GM21367 (cell line): ENCODE measurements around the gene OPN3.

Experiments
- ATAC-seq: cut with Tn5 transposase; IDR thresholded peaks from one replicate; pipeline ENCODE4 v1.9.1; 2021; ENCODE audit not compliant: unreplicated experiment

Gene OPN3

DNA sequence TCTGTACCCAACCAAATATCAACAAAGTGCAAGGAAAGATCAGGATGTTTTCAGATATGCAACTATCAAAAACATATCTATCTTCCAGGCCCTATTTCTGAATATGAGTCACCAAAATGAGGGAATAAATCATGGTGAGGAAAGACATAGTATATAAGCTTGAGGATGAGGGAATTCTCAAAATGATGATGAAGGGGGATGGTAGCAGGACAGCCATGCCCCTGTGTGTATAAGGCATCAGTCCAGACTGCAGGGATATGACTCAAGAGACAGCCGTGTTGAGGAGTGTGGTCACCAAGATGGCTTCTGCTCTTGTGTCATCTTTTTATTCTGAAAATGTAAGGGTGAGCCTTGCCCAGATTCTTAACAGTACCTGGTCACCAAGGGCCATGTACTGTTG lies 7.5 kb upstream of the OPN3 start:
- no peak for ATAC-seq

DNA sequence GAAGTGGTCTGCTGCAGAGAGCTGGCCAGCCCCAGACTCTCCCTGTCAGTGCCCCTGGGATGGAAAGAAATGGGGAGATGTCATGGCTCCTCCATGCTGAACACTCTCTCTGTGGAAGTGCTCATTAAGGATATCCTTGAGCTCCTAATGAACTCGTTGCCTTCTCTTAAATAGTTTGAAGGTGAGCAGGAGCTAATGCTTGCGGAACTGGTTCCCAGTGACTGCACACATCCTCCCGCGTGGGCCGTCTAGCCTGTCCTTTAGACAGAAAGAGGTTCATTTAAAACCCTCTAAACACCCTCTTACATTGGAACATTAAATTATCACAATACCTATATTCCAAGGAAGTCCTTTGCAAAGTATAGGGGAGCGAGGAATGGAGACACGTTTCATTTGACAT lies 6.0 kb upstream of the OPN3 start:
- no peak for ATAC-seq

DNA sequence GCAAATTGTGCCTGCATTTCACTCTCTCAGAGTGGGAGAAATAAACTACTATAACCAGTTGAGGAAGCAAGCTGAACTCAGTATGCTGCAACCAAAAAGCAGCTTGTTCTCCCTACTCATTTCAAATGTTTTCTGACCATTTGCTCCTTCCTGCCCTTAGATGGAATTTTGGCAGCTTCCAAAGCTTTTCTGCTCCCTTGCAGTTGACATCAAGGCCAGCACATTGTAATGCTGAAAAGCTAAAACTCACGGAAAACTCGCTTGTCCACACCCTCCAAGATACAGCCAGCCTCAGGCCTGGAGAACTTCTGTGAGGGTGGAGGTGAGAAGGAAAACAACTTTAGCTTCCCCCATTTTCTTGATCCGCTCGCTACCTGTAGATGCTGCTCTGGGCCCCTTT lies 5.0 kb upstream of the OPN3 start:
- ATAC-seq = no peak

DNA sequence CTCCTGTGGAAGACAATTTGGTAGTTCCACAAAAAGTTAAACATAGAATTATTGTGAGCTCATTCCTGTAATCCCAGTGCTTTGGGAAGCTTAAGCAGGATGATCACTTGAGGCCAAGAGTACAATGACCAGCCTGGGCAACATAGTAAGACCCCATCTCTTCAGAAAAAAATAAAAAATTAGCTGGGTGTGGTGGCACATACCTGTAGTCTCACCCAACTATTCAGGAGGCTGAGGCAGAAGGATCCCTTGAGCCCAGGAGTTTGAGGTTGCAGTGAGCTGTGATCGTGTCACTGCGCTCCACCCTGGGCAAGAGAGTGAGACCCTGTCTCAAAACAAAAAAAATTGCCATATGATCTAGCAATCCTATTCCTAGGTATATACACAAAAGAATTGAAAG lies 4.1 kb upstream of the OPN3 start:
- no peak for ATAC-seq

DNA sequence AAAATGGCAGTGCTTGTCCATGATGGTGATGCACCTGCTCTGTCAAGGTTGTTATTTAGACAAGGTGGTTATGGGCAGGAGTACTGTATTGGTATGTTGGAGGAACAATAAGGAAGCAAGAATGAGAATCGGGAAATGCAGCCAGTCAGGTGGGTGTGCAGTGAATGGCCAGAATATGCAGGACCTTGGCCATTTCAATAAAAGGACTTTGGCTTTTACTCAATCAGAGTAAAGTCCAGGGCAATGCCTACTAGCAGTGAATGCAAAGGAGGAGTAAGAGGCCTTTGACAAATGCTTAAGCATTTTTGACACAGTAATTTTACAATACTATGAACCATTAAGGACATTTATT lies 2.4 kb upstream of the OPN3 start:
- ATAC-seq = no peak

DNA sequence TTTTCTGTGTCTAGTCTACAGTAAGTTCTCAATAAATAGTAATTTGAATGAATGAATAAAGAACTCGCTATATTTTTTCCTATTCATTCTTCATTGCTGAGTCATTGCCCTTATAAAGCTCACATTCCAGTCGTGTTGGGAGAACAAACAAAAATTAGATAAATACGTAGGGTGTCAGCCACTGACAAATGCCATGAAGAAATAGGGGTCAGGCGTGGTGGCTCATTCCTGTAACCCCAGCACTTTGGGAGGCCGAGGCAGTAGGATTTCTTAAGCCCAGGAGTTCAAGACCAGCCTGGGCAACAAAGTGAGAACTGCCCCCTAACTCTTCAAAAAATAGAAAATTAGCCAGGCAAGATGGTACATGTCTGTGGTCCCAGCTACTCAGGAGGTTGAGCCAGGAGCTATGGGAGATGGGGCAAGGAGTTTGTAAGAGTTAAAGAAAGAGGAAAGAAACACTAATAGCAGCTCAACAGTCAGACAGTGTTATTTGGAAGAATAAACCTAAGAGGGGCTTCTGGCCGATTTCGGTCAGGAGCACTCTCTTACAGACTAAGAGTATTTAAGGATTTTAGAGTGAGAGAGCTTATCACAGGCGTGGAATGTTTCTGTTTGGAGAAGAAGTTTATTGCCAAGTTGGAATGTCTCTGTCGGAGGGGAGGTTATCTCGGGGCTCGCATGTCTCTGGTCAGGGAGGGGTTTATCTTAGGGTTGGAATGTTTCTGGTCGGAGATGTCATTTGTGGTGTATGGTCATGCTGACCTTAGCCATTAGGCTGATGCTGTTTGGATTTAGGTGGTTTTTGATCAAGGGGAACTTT lies 1.8 kb upstream of the OPN3 start:
- ATAC-seq = no peak

DNA sequence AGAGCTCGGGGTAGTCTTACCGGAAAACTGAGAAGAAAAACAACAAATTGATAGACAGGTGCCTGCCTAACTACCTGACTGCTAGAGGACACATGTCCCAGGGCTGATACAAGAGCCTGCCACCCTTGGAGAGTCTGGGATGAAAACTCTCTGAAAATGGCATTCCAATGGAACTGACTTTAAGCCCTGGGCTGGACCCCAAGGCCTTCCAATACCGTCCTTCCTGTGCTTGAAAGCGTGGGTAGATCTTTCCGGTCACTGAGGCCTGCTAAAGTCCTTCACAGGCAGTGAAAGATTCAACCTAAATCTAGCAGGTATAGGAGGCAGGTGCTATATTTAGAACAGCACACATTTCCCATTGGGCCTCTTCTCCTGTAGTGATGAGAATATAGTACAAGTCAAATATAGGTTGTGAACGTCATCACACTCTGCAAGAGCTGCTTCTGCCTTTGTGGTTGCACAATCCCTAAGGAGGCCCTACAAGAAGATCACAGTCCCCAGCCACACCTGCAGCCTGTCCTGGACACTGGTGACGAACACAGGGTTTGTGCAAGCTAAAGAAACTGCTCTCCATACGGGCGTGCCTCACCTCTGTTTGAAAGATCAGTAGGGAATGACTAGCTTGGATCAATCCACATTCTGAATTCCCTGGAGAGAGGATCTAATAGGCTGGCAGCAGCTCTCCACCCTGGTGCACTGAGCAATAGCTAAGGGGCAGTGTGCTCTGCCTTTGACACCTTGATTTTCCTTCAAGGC lies 876 bp upstream of the OPN3 start:
- no peak for ATAC-seq

DNA sequence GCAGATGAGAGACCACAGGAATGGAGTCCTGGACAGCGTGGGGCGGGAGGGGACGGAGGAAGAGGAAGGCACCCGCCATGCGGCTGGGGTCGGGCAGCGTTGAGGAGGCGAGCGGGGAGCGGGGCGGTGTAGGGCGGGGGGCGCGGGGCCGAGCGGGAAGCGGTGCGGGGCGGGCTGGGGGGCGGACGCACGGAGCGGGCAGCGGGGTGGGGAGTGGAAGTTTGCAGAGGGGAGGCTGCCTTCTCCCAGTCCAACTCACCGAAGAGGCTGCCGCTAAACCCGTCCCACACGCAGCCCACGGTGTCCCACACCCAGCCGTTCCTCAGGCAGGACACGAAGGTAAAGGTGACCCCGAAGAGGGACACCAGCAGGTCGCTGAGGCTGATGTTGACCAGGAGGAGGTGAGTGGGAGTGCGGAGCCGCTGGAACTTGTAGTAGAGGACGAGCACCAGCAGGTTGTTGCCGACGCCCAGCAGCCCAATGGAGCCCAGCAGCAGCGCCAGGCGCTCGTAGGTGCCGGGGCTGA lies 483 bp downstream of the OPN3 start:
- ATAC-seq = peak; percentile 42

DNA sequence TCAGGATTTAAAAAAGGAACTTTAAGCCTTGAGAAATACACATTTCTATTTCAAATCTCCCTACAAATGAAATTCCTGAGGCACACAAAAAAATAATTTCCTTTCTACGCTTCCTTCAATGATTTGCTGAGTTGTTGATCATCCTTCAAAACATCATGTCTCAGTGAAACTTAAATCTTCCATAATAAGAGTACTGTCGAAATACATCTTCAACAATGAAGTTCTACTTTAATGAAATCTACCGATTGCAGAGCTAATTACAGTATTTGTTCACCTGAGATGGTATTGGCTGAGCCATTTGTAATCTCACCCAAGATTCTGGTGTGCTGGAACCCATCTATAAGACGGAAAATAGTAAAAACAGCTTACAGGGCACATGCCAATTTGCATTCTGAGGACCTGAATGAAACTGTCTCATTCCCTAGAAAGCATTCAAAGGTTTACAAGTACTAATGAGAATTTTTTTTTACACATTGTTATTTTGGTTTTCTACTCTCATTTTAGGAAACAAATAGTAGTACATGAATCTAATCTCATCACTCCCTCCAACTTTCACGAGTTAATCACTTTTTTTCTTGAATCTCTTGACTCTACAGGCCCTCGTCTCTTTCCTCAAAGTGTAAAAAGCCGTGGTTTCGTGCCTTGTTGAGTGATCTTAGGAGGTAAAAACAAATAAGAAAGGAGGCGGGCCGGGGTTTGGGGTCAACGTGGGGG lies 1.1 kb downstream of the OPN3 start:
- ATAC-seq = peak; percentile 18

DNA sequence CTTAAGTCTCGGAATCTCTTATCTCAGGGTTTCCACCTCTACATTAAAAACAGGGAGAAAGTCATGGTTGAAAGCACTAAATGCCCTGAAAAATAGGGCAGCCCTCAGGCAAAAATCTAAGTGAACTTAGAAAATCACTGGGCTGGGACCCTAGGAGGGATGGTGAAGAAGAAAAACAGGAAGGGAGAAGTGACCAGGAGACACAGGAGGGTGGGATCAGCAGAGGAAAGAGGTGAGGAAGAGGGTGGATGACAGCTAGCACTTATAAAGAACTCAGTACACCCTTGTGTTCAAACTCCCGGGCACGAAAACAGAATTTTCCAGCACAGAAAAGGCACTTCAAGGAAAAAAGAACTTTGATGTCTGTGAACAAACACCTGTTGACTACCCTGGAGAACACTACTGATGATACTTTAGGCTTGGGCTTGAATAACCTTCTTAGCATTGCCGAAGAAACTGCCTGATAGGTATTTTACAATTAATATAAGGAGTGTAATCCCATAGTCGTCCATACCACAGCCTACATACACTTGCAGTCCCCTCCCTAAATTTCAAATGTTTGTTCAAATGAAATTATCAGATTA lies 2.0 kb downstream of the OPN3 start:
- ATAC-seq = no peak

DNA sequence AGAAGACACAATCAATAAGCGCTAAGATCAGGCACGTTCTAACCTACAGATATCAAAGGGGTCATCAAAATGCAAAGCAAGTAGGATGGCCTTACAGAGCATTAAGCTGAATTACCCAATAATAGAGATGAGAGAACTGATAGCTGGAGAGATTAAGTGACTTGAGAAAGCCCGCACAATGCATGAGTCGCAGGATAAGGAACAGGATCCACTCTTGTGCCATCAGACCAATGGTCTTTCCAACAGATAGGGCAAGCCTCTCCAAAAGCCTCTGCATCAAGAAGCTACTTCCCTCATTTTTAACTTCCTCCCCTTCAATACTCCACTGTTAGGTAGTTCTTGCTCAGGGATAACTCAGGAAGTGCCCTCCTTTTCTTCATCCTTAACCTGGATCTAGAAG lies 2.6 kb downstream of the OPN3 start:
- no peak for ATAC-seq

DNA sequence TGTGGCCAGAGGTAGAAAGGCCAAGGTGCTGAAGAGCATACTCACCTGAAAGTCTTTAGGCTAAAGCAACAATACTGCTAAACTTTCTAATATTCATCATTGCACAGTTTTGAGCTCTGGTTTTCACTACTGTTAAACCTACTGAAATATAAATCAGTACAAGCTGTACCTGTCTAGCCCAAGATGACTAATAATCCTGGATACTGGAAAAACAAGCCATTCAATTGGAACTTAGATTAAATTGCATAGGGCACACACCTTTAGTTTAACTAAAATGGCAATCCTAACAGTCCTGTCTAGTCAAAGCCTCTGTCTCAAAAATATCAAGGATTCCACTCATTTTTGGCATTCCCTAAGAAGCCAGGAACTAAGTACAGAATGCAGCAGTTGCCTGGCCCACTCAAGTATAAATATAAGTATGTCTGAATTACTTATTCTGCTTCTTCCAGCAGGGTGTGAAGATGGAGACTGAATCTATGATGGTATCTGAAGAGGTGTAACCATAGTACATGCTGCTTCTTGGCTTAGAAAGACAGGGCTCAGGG lies 3.1 kb downstream of the OPN3 start:
- no peak for ATAC-seq

DNA sequence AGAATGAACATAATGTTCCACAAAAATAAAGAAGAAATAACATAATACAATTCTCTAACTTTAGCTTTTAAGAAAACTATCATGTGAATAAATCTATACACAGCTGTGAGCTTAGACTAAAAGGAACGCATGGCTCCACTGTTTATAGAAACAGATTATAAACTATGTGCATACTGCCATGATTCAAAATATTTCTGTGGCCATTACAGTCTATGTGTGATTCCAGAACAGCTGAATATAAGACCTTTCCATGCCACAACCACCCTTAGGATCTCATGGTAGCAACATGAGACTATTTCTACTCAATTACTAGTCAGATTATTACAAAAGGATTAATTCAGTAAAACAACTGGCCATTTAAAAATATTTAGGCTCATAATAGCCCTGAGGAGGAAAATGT lies 3.9 kb downstream of the OPN3 start:
- no peak for ATAC-seq

DNA sequence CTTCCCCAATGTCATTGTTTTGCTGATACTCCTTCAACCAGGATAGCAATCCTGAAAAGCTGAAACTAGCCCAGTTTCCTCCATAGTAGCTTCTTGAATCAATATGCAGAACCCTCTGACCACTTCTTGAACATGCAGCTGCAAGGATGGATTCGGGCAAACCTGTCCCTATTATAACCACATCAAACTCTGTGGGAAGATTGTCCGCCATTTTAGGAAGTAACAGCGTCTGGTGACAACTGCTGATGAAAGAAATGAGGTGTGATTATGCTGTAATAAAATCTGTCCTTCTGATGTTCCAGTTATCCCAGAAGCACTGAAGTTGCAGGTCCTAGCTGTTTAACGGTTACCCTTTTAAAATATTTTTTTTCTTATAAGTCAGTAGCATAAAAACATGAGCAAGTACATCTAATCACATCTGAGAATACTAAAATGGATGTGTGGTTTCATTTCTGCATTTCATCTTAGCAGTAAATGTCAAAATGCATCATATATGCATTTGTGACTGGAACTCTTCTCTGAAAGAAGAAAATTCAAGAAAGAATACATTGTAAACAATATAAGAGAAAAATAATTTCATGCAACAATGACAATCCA lies 4.5 kb downstream of the OPN3 start:
- no peak for ATAC-seq

DNA sequence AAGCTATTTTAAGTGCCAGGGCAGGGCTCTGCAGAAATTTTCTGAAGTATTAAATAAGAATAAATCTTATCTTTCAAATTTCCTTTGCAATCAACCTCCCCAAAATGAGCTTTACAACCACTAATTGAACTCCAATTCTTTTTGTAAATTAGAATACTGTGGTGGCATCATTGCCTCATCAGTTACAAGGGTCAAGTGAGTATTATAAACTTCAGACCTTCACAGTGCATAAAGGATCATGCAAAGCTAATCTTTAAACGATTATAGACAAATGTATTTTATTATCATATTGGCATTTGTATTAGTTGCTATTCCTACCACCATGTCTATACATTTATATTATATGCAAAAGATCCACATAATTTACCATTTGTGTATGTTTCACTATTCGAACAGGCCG lies 7.2 kb downstream of the OPN3 start:
- no peak for ATAC-seq

DNA sequence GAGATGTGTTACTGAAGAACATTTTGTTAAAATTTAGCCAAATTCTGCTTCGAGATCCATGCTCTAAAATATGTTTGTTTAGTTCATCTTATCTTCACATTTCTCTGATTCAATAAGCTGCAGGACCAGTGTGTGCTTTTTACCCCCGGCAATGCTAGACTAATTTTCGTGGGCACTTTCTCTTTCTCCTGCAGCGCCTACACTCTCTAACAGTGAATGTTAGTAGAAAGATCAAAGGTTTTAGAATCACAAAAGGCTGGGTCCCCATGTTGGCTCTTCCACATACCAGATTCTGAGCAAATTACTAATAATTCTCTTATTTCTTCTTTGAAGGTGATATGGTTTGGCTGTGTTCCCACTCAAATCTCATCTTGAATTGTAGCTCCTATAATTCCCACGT lies 8.5 kb downstream of the OPN3 start:
- no peak for ATAC-seq

DNA sequence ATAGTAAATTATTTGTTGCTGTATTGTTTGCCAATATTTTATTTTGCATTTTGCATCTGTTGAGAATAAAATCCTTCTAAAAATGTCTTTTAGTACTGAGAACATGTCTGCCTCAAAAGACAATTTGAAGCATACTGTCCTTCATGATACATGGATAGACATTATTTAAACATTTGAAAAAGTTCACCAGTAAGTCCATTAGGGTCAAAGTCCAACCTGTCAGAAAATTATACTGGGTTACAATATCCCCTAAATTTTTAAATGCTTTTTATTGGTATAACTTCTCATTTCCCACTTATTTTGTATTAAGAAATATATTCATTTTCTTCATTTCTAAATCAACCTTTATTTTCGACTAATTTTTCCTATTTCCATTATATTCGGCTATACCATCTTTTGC lies 9.3 kb downstream of the OPN3 start:
- ATAC-seq = no peak

DNA sequence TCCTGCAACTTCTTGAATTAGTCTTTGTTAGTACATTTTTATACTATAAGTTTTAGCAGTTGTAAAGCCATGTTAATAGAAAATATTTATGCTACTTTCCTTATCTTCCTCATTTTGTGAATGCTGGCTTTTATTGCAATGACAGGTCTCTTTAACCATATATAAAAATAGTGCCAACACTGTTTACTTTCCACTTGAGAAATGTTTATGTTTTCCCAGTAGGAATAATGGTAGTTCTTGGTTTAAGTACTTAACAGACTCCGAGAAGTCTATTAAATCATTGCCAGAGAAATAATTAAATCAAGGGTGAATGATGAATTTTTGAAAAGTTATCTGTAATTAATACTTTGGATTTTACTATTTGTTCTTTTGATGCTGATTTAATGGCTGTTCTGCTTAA lies 9.7 kb downstream of the OPN3 start:
- no peak for ATAC-seq

DNA sequence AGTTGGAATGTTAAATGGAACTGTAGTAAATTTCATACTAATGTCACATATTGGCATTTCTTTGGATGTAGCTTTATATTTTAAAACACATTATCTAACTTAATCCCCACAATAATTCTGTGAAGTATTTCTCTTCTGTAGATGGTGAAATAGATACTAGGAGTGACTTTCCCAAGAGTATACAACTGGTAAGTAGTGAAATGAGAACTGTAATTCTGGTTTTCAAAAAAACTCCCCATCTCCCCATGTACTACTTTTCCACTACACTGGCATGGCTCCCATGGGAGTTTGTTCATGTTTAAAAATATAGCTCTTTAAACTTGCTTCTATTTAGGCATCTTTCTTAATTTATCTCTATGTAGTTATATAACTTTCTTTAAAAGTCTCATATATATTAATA lies 10.2 kb downstream of the OPN3 start:
- no peak for ATAC-seq

DNA sequence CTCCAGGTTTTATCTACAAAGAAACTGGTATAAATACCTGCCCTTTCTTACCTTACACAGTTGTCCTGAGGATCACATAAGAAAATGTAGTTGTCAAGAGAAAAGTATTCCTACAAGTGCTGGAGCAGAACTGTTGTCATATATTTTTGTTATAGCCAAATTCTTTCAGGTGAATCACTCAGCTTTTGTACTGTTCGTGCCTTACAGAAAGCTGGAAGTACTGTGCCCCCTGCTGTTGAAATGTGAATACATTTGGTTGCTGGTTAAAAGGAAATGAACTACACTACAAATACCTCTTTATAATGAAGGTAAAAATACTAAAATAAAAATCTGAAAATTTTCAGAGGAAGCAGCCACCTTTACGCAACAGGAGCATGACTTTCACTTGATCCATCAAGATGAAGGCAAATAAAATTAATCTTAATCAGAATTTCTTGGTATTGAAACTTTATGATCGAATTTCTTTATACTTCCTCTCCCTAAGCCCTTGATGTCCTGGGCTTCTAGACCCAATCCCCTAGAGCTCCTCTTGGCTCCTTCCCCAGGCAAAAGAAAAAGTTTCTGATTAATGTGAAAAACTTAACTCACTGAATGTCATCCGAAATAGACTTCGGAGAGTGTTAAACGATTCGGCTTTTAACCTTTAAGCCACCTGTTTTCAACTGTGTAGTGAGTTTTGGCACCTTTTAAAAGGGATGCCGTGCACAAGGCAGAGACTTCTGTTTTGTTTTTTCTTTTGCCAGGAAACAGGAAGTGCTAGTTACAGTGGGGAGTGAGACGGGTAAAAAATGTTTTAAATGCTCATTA lies 12.5 kb downstream of the OPN3 start:
- ATAC-seq = peak; percentile 65
